Measurements from ENCODE around the gene NPHP4.
A peak's percentile ranks its signal among the peaks of the same experiment; 100 is the strongest.

The NPHP4 gene

DNA sequence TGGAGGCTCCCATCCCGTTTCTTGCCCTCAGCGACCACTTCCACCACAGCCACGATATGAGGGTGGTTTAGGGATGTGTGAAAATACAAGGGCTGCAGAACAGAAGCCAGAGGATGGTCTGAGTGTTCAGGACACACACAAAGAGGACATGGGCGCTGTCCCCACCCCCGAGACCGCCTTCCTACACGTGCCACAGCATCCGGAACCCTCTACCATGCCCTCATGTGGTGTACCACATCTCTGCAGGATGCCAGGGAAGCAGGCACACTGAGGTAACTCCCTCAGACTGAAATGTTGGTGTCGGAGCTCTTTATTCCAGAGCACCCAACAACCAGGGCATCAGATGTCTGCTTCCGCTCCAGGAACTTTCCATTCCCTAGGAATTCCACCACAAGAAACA is 23.1 kb downstream of the NPHP4 start:
- no peak for DNase-seq

GRCh38 chr1:5968161-5968736 is 24.0 kb downstream of the NPHP4 start:
- no peak for DNase-seq

- no peak for DNase-seq
These were observed 24.7 kb downstream of the NPHP4 start for GRCh38 chr1:5967351-5968160.

DNA sequence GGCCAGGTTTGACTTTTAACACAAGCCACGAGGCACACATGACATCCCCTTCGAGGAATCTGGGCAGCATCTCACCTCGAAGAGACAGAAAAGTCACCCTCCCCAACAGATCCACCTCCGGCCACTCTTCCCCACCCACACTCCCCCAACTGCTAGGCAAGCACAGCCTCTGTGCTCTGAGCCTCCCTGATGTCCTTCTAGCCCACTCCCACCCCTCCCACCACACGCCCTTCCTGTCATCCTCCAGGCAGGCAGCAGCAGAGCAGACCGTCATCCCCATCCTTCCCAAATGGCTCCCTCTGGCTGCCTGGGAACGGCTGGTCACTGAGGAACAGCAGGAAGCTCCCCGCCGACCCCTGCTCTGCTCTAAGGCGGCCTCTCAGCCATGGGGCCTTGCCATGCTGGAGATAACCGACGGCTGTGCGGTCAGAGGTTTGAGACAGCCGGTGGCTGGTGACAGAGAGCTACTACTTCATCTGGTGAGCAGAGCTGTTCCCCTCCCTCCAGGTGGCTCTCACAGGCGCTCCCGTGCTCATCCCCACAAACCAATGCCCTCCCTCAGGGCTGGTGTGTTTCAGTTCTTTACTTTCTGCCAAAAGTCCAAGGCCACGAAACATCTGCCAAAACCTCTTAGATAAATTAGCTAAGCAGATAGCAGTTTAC is 25.6 kb downstream of the NPHP4 start:
- DNase-seq = no peak

GRCh38 chr1:5965586-5966131 is 26.6 kb downstream of the NPHP4 start:
- no peak for DNase-seq

- DNase-seq = no peak
These were observed 29.7 kb downstream of the NPHP4 start for GRCh38 chr1:5962265-5963105.

GRCh38 chr1:5961601-5962000 is 30.6 kb downstream of the NPHP4 start:
- no peak for DNase-seq

DNA sequence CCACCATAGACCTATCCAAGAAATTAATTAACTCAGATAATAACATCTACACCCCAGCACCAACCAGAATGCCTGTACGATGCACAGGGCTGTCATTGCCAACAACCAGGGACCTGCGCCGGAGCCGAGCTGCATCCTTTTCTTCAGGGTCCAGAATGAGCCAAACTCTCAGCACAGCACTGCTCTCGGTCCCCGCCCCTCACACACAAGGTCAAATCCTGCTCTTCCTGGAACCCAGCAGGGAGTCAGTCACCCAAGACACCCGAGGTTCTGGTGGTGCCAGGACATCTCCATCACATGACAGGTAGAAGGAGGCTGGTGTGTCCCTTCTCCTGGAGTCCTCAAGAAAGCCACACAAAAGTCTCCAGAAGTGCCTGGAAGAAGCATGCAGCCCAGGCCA is 31.9 kb downstream of the NPHP4 start:
- no peak for DNase-seq

GRCh38 chr1:5959667-5960230 is 32.5 kb downstream of the NPHP4 start:
- no peak for DNase-seq

DNA sequence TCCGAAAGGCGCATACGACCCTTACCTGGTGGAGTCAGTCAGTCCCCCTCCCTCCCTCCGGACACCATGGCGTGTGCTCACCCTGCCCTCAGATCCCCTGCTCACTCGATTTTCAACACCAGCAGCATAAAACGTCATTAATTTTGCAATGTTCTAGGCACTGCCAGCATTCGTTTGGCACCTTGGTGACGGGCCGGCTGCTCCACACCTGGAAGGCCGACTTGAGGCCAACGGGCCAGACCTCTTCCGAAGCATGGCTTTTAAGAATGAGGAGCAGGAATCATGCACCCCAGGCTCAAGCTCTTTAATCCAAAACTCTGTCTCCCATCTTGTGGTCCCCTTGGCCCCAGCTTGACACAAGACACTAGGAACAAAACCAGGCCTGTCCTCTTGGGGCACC is 33.1 kb downstream of the NPHP4 start:
- DNase-seq = no peak

DNA sequence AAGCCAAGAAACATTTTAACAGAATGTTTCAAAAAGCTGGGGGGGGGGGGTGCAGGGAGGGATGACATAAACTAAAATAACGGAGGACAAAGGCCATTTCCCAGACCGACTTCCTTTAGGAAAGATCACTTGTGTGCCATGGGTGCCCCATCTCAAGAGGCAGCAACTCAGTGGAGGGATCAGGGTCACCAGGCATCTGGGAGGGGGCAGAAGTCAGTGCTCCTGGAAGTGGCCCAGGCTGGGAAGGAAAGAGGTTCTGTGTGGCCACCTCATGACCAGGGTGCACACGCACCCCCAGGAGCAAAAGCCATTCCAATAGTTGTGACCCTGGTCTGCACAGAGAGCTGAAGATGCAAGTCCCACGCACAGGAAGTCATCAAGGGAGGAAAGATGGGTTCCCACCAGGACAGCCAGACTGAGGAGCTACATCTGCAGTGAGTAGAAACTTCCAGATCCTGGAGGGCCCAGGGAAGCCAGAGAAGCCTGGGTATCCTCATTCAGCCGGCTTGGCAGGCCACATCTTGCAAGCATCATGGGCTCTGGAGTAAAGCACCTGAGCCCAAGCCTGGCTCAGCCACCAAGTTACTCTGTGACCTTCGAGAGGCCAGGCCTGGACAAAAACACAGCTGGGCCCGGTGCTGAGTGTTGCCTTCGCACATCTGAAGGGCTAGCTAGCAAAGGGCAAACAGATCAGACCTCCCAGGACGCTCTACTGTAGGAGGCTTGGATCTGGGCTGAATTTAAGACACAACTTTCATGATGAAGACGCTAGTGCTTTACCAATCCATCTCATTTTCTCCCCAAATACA is 36.0 kb downstream of the NPHP4 start:
- DNase-seq = no peak

DNA sequence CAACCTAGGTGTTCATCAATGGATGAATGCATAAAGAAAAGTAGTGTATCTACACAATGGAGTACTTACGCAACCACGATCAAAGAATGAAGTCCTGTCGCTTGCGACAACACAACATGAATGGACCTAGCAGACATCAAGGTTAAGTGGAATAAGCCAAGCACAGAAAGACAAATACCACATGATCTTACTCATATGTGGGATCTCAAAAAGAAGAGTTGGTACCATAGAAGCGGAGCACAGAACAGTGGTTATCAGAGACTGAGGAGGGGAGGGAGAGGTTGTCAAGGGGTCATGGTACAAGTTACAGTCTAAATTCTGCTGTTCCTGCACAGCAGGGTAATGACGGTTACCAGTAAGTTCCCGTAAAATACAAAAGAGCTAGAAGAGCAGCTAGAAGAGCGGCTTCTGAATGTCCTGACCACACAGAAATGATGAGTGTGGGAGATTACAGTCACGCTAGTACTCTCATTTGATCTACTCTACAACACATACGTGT is 36.7 kb downstream of the NPHP4 start:
- no peak for DNase-seq

- no peak for DNase-seq
These were observed 37.3 kb downstream of the NPHP4 start for GRCh38 chr1:5954964-5955363.

- DNase-seq = no peak
These were observed 38.8 kb downstream of the NPHP4 start for GRCh38 chr1:5953386-5953785.

DNA sequence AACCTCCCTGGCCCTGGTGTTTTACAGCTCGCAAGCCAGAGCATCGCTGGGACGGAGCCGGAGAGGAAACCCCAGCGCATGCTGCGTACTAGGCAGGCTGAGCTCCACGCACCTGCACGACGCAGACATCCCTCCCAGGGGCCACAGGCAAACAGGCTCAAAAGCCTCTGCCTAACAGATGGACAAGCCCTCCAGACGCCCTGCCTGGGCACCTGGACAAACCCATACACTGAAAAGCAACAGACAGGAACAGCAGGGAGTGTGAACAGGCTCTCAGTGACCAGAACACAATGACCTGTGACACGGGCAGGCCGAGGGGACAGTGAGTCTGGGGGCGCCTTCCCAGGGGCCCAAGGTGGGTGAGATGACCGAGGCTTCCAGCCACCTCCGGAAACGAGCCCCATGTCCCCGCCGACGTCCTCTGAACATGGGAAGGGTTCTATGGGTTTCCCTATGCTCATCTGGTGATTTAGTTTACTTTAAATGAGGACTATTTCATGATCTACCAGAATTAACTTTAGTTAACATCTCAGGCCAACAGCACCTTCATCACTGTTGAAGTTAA is 40.3 kb downstream of the NPHP4 start:
- no peak for DNase-seq

DNA sequence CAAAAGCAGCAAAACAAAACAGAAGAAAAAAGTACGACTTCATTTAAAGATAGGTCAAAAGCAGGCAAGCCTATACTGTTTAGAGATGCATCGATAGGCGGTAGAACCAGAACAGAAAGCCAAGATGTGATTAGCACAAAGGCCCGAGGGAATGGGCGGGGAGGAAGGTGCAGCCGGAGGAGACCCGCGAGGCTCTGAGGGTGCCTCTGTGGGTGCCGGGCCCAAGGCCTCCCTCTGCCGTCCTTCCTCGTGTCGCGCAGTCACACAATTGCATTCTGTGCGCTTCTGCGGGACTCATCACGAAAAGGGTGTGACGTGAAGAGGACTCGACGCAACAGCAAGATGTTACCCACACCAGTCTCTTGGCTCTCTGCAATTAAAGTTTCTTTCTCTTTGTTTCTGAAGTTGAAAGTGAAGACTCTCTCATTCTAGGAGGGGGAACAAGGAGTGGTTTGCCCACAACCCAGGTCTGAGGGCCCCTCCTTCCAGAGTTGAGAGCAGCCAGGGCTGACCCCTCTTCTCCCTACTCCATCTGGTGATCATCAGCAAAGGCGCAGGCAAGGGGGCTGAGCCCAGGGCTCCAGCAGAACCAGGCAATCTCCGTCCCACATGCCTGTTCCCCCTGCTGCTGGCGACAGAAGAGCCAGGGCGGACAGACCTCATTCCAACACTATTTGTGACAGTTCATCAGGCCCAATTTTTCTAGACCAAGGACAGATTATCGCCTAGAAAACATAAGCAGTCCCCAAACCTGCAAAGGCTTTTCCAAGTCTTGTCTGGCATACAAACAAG is 41.0 kb downstream of the NPHP4 start:
- DNase-seq = no peak

- DNase-seq = no peak
These were observed 41.9 kb downstream of the NPHP4 start for GRCh38 chr1:5950201-5950895.

DNA sequence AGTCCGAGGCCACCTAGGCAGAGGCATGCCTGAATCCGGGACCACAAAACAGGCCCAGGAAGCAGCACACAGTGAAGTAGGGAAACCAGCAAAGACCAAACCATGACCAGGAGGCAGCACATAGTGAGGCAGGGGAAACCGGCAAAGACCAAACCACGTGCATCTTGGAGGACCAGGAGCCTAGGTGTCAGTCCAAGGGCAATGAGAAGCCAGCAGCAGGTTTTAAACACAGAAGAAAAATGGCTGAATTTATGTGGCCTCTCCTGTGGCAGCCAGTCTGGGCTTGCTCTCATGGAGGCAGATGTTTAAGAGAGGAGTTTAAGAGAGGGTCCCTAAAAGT is 42.5 kb downstream of the NPHP4 start:
- no peak for DNase-seq

GRCh38 chr1:5949085-5949760 is 43.0 kb downstream of the NPHP4 start:
- DNase-seq = peak; percentile 24

Measured in hematopoietic multipotent progenitor cell treated with erythropoietin and hydrocortisone succinate and interleukin-3 and kit ligand, for 6 days (in vitro differentiated cells).